Measurements from ENCODE around the gene ZNF101. TPM values are rescaled to one million over a fixed set of nuclear protein-coding genes. Genes with fewer than 3 reads are reported as not detected.

Gene ZNF101
- total RNA-seq, 1 donor from 2014 or later: 29.5 TPM

GRCh38 chr19:19710506-19710905 lies 41.9 kb downstream of the ZNF101 start:
- Histone ChIP-seq H3K27ac (no peak overlapping the region), H3K79me2 (ENCODE audit: low read depth) (peaks cover 3% of the 10 kb centered on the region), H3K27me3 (peaks cover 8% of the 10 kb centered on the region), H3K9ac (no peak overlapping the region), H3K4me2 (no peak overlapping the region), H3K4me1 (no peaks in the 10 kb centered on the region), H3K36me3 (peaks cover 60% of the 10 kb centered on the region), H2AFZ (replicated peaks) (no peak overlapping the region), H4K20me1 (ENCODE audit: low read depth) (no peaks in the 10 kb centered on the region), H3K9me3 (ENCODE audit: low read depth) (peaks cover 65% of the 10 kb centered on the region), H3K4me3 (peak overlapping the region; percentile 2), H3F3A (ENCODE audit: low read depth) (peaks cover 22% of the 10 kb centered on the region)
- TF ChIP-seq EZH2phosphoT487 (IDR thresholded peaks at IDR 0.05) (no peak), EZH2 (IDR thresholded peaks at IDR 0.05) (no peak), CTCF (IDR thresholded peaks at IDR 0.05) (no peak)
- no peaks in the 10 kb centered on the region for H3K4me1 Mint-ChIP-seq
- H3K36me3 Mint-ChIP-seq: peaks cover 72% of the 10 kb centered on the region
- peaks cover 3% of the 10 kb centered on the region for H3K27me3 Mint-ChIP-seq (ENCODE audit: insufficient read depth, low read depth)
- H3K4me3 Mint-ChIP-seq: no peak overlapping the region
- peaks cover 92% of the 10 kb centered on the region for H3K9me3 Mint-ChIP-seq
- no peak for DNase-seq (ENCODE audit: low spot score)
- no peak overlapping the region for H3K27ac Mint-ChIP-seq

GRCh38 chr19:19711306-19711933 lies 42.8 kb downstream of the ZNF101 start:
- Mint-ChIP-seq H3K27me3 (ENCODE audit: insufficient read depth, low read depth) (peaks cover 2% of the 10 kb centered on the region), H3K36me3 (peaks cover 78% of the 10 kb centered on the region), H3K4me1 (no peaks in the 10 kb centered on the region), H3K27ac (no peak overlapping the region), H3K4me3 (no peak overlapping the region), H3K9me3 (peaks cover 92% of the 10 kb centered on the region)
- no peak for DNase-seq (ENCODE audit: low spot score)
- peaks cover 74% of the 10 kb centered on the region for H3K9me3 ChIP-seq (ENCODE audit: low read depth)
- no peak overlapping the region for H3K4me2 ChIP-seq
- H3K27me3 ChIP-seq: peaks cover 8% of the 10 kb centered on the region
- TF ChIP-seq EZH2 (IDR thresholded peaks at IDR 0.05): no peak
- peaks cover 22% of the 10 kb centered on the region for H3F3A ChIP-seq (ENCODE audit: low read depth)
- no peak overlapping the region for H3K9ac ChIP-seq
- no peak overlapping the region for H3K27ac ChIP-seq
- peak overlapping the region; percentile 2 for H3K4me3 ChIP-seq
- H2AFZ ChIP-seq (replicated peaks): no peak overlapping the region
- H4K20me1 ChIP-seq (ENCODE audit: low read depth): no peaks in the 10 kb centered on the region
- H3K36me3 ChIP-seq: peaks cover 65% of the 10 kb centered on the region
- peaks cover 11% of the 10 kb centered on the region for H3K79me2 ChIP-seq (ENCODE audit: low read depth)
- no peaks in the 10 kb centered on the region for H3K4me1 ChIP-seq

DNA sequence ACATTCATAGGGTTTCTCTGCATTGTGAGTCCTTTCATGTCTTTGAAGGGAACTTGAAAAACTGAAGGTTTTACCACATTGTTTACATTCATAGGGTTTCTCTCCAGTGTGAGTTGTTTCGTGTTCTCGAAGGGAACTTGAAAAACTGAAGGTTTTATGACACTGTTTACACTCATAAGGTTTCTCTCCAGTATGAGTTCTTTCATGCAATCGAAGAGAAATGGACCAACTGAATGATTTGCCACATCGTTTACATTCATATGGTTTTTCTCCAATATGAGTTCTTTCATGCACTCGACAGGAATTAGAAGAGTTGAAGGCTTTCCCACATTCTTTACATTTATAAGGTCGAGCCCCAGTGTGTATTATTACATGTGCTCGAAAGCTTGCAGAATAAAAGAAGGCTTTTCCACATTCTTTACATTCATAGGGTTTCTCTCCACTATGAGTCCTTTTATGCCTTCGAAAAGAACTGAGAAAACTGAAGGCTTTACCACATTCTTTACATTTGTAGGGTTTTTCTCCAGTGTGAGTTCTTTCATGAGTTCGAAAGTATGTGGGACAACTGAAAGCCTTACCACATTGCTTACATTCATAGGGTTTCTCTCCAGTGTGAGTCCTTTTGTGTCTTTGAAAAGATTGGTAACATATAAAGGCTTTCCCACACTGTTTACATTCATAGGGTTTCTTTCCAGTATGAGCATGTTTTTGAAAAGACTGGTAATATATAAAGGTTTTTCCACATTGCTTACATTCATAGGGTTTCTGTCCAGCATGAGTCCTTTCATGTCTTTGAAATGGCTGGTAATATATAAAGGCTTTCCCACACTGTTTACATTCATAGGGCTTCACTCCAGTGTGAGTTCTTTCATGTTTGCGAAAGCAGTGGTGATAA lies 43.5 kb downstream of the ZNF101 start:
- Histone ChIP-seq H3K27ac (no peak overlapping the region), H2AFZ (replicated peaks) (no peak overlapping the region), H3F3A (ENCODE audit: low read depth) (peaks cover 22% of the 10 kb centered on the region), H3K36me3 (peaks cover 67% of the 10 kb centered on the region), H3K27me3 (peaks cover 8% of the 10 kb centered on the region), H3K4me2 (no peak overlapping the region), H4K20me1 (ENCODE audit: low read depth) (no peaks in the 10 kb centered on the region), H3K4me1 (no peaks in the 10 kb centered on the region), H3K4me3 (peak overlapping the region; percentile 22), H3K79me2 (ENCODE audit: low read depth) (peaks cover 19% of the 10 kb centered on the region), H3K9me3 (ENCODE audit: low read depth) (peaks cover 82% of the 10 kb centered on the region), H3K9ac (no peak overlapping the region)
- TF ChIP-seq EZH2 (IDR thresholded peaks at IDR 0.05) (no peak), CTCF (IDR thresholded peaks at IDR 0.05) (no peak), EZH2phosphoT487 (IDR thresholded peaks at IDR 0.05) (no peak)
- Mint-ChIP-seq H3K27ac (no peak overlapping the region), H3K9me3 (peaks cover 92% of the 10 kb centered on the region), H3K36me3 (peaks cover 80% of the 10 kb centered on the region), H3K4me3 (no peak overlapping the region), H3K4me1 (no peaks in the 10 kb centered on the region), H3K27me3 (ENCODE audit: insufficient read depth, low read depth) (peaks cover 3% of the 10 kb centered on the region)
- no peak for DNase-seq (ENCODE audit: low spot score)

Measured in neural progenitor cell (in vitro differentiated cells).